Astrocyte of the spinal cord (primary cell): Measurements from ENCODE around the gene CCDC181.
A peak's percentile ranks its signal among the peaks of the same experiment; 100 is the strongest.

Experiments
- DNase-seq: peaks from one replicate; pipeline ENCODE4 v3.0.0; 2011; ENCODE audit warnings: low read depth, low spot score
- H3K4me3 ChIP-seq: 2 replicates; pipeline ENCODE4 v1.5.1; 2011; ENCODE audit warnings: low read depth, mild to moderate bottlenecking, low read length, moderate library complexity
- in situ Hi-C: cut with HindIII; loops from 2 replicates; pipeline ENCODE4 v1.10.0; 2017; ENCODE audit warnings: low sequenced_read_pairs
- TF ChIP-seq, protein P1 (sequence below): IDR thresholded peaks from 2 replicates; pipeline ENCODE4 v1.5.1; 2012; ENCODE audit warnings: low read depth, mild to moderate bottlenecking, low read length, inconsistent platforms

The CCDC181 gene

DNA sequence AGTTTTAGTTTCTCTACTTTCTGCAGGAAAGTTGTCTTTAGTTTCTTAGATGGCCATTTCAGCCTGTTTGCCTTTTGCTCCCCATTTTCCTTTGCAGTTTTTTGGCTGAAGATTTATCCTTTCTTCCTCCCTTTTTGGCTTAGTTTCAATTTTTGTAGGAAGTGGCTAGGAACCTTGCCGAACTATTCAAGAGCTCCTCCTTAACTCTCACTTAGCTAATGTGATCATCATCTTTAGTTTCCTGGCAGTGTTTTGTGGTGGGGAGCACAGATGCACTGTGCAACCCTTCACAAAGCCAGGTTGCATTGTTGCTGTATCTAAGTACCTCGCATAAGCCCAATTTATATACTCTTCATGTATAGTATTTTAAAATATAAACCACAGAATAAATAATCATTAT lies 28.8 kb upstream of the CCDC181 start:
- DNase-seq = no peak
- TF ChIP-seq, protein P1, sequence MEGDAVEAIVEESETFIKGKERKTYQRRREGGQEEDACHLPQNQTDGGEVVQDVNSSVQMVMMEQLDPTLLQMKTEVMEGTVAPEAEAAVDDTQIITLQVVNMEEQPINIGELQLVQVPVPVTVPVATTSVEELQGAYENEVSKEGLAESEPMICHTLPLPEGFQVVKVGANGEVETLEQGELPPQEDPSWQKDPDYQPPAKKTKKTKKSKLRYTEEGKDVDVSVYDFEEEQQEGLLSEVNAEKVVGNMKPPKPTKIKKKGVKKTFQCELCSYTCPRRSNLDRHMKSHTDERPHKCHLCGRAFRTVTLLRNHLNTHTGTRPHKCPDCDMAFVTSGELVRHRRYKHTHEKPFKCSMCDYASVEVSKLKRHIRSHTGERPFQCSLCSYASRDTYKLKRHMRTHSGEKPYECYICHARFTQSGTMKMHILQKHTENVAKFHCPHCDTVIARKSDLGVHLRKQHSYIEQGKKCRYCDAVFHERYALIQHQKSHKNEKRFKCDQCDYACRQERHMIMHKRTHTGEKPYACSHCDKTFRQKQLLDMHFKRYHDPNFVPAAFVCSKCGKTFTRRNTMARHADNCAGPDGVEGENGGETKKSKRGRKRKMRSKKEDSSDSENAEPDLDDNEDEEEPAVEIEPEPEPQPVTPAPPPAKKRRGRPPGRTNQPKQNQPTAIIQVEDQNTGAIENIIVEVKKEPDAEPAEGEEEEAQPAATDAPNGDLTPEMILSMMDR = no peak
- in situ Hi-C loops = no loop called here

DNA sequence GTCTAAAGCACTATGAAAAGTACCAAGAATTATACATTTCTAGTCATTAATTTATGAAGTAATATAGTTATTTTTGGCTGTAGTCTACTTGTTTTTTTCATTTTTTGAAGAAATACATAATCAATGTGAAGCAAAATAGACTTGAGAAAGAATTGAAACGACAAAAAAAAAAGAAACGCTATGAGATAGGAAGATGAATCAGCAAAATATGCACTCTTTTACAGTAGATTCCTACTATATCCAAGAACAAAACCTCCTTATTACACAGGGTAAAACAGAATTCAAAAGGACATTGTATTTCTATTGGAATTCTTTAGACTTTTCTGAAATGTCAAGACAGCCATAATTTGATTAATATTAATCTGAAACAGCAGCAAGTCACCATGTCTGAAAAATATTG lies 25.6 kb upstream of the CCDC181 start:
- TF ChIP-seq, protein P1 = no peak
- in situ Hi-C loops = no loop called here
- no peak overlapping the region for H3K4me3 ChIP-seq
- no peak for DNase-seq

More for the DNA sequence above, 28.8 kb upstream of the CCDC181 start:
- H3K4me3 ChIP-seq = no peak overlapping the region

DNA sequence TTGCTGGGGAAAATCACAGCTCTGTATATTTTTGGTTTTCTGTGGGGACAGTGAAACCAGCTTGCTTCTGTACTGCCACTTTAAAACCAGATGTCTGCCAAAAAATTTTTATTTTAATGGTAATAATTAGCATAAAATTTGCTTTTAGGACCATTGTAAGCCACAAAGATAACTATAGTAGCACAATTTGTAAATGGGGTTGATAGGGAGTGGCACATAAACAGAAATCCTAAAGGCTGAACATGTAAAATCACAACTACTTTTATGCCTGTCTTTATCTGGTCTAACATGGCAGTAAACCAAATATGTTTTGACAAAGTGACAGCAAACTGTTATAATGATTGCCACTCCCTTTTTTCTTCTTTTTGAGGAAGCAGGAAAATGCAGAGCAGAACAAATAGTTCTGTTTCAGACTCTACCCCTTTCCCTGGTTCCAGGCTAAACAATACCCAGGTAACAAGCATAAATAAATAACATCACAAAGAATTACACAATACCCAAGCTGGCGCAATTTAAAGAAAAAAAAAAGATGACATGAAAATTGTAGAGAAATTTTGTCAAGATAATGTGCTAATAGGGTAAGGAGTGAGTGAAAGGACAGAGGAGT lies 24.0 kb upstream of the CCDC181 start:
- no peak for DNase-seq
- TF ChIP-seq, protein P1 = no peak
- in situ Hi-C loops = no loop called here
- no peak overlapping the region for H3K4me3 ChIP-seq

DNA sequence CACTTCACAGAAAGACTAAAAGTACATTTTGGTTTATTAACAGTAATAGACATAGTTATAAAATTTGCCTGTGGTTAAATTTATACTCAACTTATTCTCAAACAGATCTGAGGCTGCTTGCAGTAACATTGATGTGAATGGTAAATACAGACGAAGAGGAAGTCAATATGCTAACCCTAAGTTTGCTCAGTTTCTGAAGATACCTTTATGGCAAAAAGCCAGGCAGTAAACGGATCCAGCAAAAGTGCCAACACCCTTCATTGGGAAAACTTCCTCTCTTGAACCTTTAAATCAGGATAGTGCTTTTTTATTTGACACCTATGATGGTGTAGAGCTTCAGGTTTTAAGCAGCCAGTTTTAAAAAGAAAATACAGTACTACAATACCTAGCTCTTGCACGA lies 16.6 kb upstream of the CCDC181 start:
- in situ Hi-C loops = no loop called here
- no peak overlapping the region for H3K4me3 ChIP-seq
- TF ChIP-seq, protein P1 = no peak
- DNase-seq = no peak

DNA sequence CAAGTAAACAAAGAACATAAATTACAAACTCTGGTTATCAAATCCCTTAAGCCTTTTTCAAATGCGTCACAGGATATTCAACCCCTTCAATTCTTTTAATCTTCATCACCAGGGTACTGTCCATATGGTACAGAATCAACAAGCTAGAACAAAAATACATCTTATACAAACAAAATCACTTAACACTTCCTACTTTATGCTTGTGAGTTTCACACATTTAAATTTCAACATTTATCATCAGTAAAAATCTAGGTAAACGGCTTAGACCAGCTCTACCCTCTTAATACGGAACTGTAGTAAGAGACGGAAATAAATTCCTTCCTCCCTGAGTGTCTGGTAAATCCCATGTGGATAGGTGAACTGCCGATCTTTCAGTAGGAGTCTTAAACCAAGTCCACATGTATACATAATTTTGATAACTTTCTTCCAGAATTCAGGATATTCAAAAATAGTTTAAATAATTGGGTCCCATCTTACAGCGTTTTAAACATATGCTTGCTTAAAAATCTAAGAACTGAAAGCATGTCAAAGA lies 1.0 kb downstream of the CCDC181 start:
- H3K4me3 ChIP-seq = peak overlapping the region; percentile 61
- in situ Hi-C loops = no loop called here
- TF ChIP-seq, protein P1 = no peak
- peak; percentile 16 for DNase-seq

DNA sequence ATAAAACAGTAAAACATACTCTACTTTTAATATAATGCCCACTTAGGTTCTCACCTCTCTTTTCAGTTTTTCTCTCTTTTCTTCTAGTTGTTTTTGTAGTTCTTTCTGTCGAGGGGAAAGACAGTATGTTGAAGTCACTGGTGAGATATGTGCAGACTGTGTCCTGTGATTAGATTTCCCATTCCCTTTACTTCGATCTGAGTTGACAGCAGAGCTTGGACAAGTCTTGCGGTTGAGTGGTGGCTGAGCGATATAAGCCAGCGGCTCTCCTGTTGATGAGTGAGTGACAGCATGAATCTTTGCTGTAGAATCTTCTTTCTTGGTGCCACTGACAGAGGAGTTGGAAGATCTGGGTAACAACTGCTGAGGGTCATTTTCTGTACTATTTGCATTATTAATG lies 6.0 kb downstream of the CCDC181 start:
- in situ Hi-C loops = no loop called here
- DNase-seq = no peak

More for the DNA sequence above, 6.0 kb downstream of the CCDC181 start:
- TF ChIP-seq, protein P1 = no peak
- H3K4me3 ChIP-seq = no peak overlapping the region
